ENCODE results near the gene GOLGA2. TPM values are rescaled to one million over a fixed set of nuclear protein-coding genes. Genes with fewer than 3 reads are reported as not detected.

GOLGA2 gene
- total and polyA plus RNA-seq, 2 of the 13 experiments (the other 11 are each of a cell fraction or from before 2014, with no cell fraction given), result 45.3 to 45.8 TPM

GRCh38 chr9:128245421-128246151 lies 30.2 kb downstream of the GOLGA2 start (continued):
- TF ChIP-seq THAP9 (CRISPR knock-in tag; IDR thresholded peaks at IDR 0.05; ENCODE audit: borderline replicate concordance) (peak; percentile 42; the same call in 1 of the 2 replicates), ZNF350 (CRISPR knock-in tag; IDR thresholded peaks at IDR 0.05; ENCODE audit: borderline replicate concordance, low read depth) (peak; percentile 78; the same call in 1 of the 2 replicates), ZNF646 (CRISPR knock-in tag; IDR thresholded peaks at IDR 0.05) (peak; percentile 88), SSRP1 (CRISPR knock-in tag; IDR thresholded peaks at IDR 0.05) (peak; percentile 85; the same call in 1 of the 2 replicates), KLF13 (CRISPR knock-in tag; IDR thresholded peaks at IDR 0.05) (0 out of 2 replicates have a peak, but pooled peaks have one; percentile 67), THAP11 (CRISPR knock-in tag; IDR thresholded peaks at IDR 0.05) (peak; percentile 21; the same call in 1 of the 2 replicates), ZBTB33 (CRISPR knock-in tag; IDR thresholded peaks at IDR 0.05) (0 out of 2 replicates have a peak, but pooled peaks have one; percentile 3), ZNF563 (CRISPR knock-in tag; IDR thresholded peaks at IDR 0.05) (0 out of 2 replicates have a peak, but pooled peaks have one; percentile 38), ZBTB43 (CRISPR knock-in tag; conservative IDR thresholded peaks at IDR 0.05) (peak; percentile 84), MAX (IDR thresholded peaks at IDR 0.05) (peak; percentile 79; the same call in 1 of the 2 replicates), NFE2L1 (CRISPR knock-in tag; IDR thresholded peaks at IDR 0.05; ENCODE audit: borderline replicate concordance) (0 out of 2 replicates have a peak, but pooled peaks have one; percentile 29), NR2F6 (IDR thresholded peaks at IDR 0.05) (no peak), NR2F6 (CRISPR knock-in tag; IDR thresholded peaks at IDR 0.05) (0 out of 2 replicates have a peak, but pooled peaks have one; percentile 18), TCF7 (IDR thresholded peaks at IDR 0.05; ENCODE audit: low read depth) (peak; percentile 84), ZNF788 (CRISPR knock-in tag; IDR thresholded peaks at IDR 0.05; ENCODE audit: borderline replicate concordance) (peak; percentile 48; the same call in 1 of the 2 replicates), ZNF546 (CRISPR knock-in tag; conservative IDR thresholded peaks at IDR 0.05) (no peak)

Measured in HepG2 (cell line).